Measurements from ENCODE around the gene ACTR3C. TPM values are rescaled to one million over a fixed set of nuclear protein-coding genes. Genes with fewer than 3 reads are reported as not detected.

Gene ACTR3C
- total and polyA plus RNA-seq, 10 of the 15 experiments (the other 5 are each of a cell fraction or from before 2014, with no cell fraction given), result 2.0 to 10.2 (median 6.3) TPM

- TF ChIP-seq HSF1 (IDR thresholded peaks at IDR 0.05; ENCODE audit: low read depth, low read length) (no peak), GABPA (IDR thresholded peaks at IDR 0.05; ENCODE audit: low read depth) (no peak), ZNF622 (IDR thresholded peaks at IDR 0.05) (no peak), ZNF274 (IDR thresholded peaks at IDR 0.05; ENCODE audit: insufficient read depth, insufficient read length) (no peak), NR2C2 (IDR thresholded peaks at IDR 0.05; ENCODE audit: borderline replicate concordance, control insufficient read depth, insufficient read length, low read depth) (no peak)
- TF ChIP-seq, protein P1, sequence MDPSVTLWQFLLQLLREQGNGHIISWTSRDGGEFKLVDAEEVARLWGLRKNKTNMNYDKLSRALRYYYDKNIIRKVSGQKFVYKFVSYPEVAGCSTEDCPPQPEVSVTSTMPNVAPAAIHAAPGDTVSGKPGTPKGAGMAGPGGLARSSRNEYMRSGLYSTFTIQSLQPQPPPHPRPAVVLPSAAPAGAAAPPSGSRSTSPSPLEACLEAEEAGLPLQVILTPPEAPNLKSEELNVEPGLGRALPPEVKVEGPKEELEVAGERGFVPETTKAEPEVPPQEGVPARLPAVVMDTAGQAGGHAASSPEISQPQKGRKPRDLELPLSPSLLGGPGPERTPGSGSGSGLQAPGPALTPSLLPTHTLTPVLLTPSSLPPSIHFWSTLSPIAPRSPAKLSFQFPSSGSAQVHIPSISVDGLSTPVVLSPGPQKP (IDR thresholded peaks at IDR 0.05; ENCODE audit: low read depth, low read length), result no peak
These were observed 13.4 kb upstream of the ACTR3C start (continued) for GRCh38 chr7:150336746-150337145.

DNA sequence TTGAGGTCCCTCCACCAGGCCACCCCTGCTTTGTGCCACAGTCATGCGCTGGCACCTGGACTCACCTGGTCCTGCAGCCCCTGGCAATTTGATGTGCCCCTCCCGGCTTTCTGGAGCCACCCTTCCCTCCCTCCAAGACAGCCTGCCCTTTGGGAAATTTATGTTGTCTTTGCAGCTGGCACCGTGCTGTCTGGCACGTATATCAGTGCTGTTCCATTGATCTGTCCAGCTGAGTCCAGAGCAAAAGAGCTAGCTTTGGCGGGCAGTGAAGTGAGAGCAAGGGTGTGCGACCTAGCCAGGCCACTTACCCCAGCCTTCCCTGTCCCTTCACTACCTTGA, 12.4 kb upstream of the ACTR3C start:
- CTCF ChIA-PET, result no interaction called here
- no peak overlapping the region for H3K4me2 ChIP-seq (ENCODE audit: control insufficient read depth, insufficient read depth)
- POLR2A ChIA-PET, result no interaction called here
- no TSS peak for BruUV-seq (replicated peaks)
- H4K20me1 ChIP-seq (ENCODE audit: control insufficient read depth, insufficient read depth), result no peaks in the 10 kb centered on the region
- no peak overlapping the region for H3K4me3 ChIP-seq
- 99% methylated on average over 6 of the region's 6 CpGs for WGBS (ENCODE audit: insufficient coverage, insufficient replicate concordance, low lambda C conversion rate, missing lambda C conversion rate)
- RAD21 ChIA-PET (ENCODE audit: unreplicated experiment), result no interaction called here
- no peak overlapping the region for H3K27ac ChIP-seq (ENCODE audit: control insufficient read depth, insufficient read depth)
- SMC1A ChIA-PET (ENCODE audit: uncharacterized antibody, unreplicated experiment), result interaction anchor here (0.9 kb wide), 1 partner anchor 424 kb away, joined by 3 read pairs; no protein-coding TSS in a partner anchor
- FAIRE-seq (no peak), ATAC-seq (no peak), DNase-seq (ENCODE audit: low read depth, low spot score) (no peak)
- H2AFZ ChIP-seq (ENCODE audit: control insufficient read depth, low read depth, low read length), result no peak overlapping the region
- no peak overlapping the region for H3K9ac ChIP-seq (ENCODE audit: control insufficient read depth, insufficient read depth, low read length)
- H3K4me1 ChIP-seq (ENCODE audit: control insufficient read depth, insufficient read depth, low read length), result peaks cover 8% of the 10 kb centered on the region
- TF ChIP-seq SUZ12 (IDR thresholded peaks at IDR 0.05; ENCODE audit: unreplicated experiment) (no peak), SRF (IDR thresholded peaks at IDR 0.05; ENCODE audit: low read depth in 2 of 2, low read length in 2 of 2) (no peak)
- intact Hi-C loops (cut with micrococcal nuclease; ENCODE audit: unreplicated experiment) (no loop called here), in situ Hi-C loops (cut with MboI) (no loop called here)
- H3K79me2 ChIP-seq (ENCODE audit: control insufficient read depth, insufficient read depth, low read length), result no peaks in the 10 kb centered on the region
- H3K36me3 ChIP-seq (ENCODE audit: control insufficient read depth in 2 of 2, insufficient read depth in 2 of 2, low read length in 1 of 2), result peaks cover 4 to 8% of the 10 kb centered on the region in 2 experiments
- H3K9me3 ChIP-seq (replicated peaks; ENCODE audit: control insufficient read depth, insufficient read depth, low read length), result no peaks in the 10 kb centered on the region
- H3K27me3 ChIP-seq (replicated peaks in 1 of 2; ENCODE audit: control insufficient read depth in 2 of 2, insufficient read depth in 2 of 2, low read length in 1 of 2), result no peaks in the 10 kb centered on the region
